Neuronal stem cell (in vitro differentiated cells): ENCODE results near the gene CHD5.
"Not testable (repeated sequence)": the region's sequence is repeated elsewhere in the genome, so short reads cannot be mapped to it uniquely, and the experiment has no call there.

Experiments used
- DNase-seq: peaks from one replicate; pipeline ENCODE4 v3.0.0-alpha.2; 2013; ENCODE audit warnings: low spot score
- H2AFZ ChIP-seq: one replicate; pipeline ENCODE4 v1.6.1; 2013; ENCODE audit warnings: mild to moderate bottlenecking, low read length, inconsistent platforms
- H2AK5ac ChIP-seq: 2 replicates; pipeline ENCODE4 v1.6.1; 2013; ENCODE audit warnings: low read depth, mild to moderate bottlenecking, inconsistent platforms, low read length, moderate library complexity, mixed read lengths
- H2BK120ac ChIP-seq: 2 replicates; pipeline ENCODE4 v1.6.1; 2013; ENCODE audit warnings: low read depth, mild to moderate bottlenecking, inconsistent platforms, low read length, moderate library complexity, mixed read lengths
- H2BK12ac ChIP-seq: one replicate; pipeline ENCODE4 v1.6.1; 2013; ENCODE audit warnings: low read length, inconsistent platforms
- H2BK15ac ChIP-seq: 2 replicates; pipeline ENCODE4 v1.6.1; 2013; ENCODE audit warnings: mild to moderate bottlenecking, low read length, inconsistent platforms, mixed read lengths
- H2BK5ac ChIP-seq: one replicate; pipeline ENCODE4 v1.6.1; 2013; ENCODE audit warnings: inconsistent platforms, mild to moderate bottlenecking, low read length, moderate library complexity
- H3K14ac ChIP-seq: one replicate; pipeline ENCODE4 v1.6.1; 2013; ENCODE audit warnings: low read length, inconsistent platforms
- H3K18ac ChIP-seq: 2 replicates; pipeline ENCODE4 v1.6.1; 2013; ENCODE audit warnings: low read length, inconsistent platforms
- H3K23ac ChIP-seq: 2 replicates; pipeline ENCODE4 v1.6.1; 2013; ENCODE audit warnings: low read depth, mild to moderate bottlenecking, mixed read lengths, low read length, inconsistent platforms; ENCODE audit not compliant: poor library complexity
- H3K27ac ChIP-seq: replicated peaks from 3 replicates; pipeline ENCODE4 v1.5.1; 2013; ENCODE audit warnings: low read length, inconsistent platforms
- H3K27me3 ChIP-seq, 3 experiments: 2 replicates each; pipeline ENCODE4 v1.6.1; 2013; ENCODE audit warnings: low read length in 3 of 3, mild to moderate bottlenecking in 2 of 3, inconsistent platforms in 1 of 3, low read depth in 1 of 3, mixed read lengths in 1 of 3, moderate library complexity in 1 of 3; ENCODE audit not compliant: control insufficient read depth in 3 of 3, insufficient read depth in 3 of 3
- H3K36me3 ChIP-seq, 2 donors: replicated peaks in 1 of 2; 2 replicates each; pipeline ENCODE4 v1.6.1; 2013; ENCODE audit warnings: low read length in 2 of 2; ENCODE audit not compliant: control insufficient read depth in 2 of 2, insufficient read depth in 2 of 2
- H3K4ac ChIP-seq: 2 replicates; pipeline ENCODE4 v1.6.1; 2013; ENCODE audit warnings: inconsistent platforms, mild to moderate bottlenecking, low read length, moderate library complexity
- H3K4me1 ChIP-seq, 2 donors: 1 replicate in 1 of 2; 2 replicates in 1 of 2; pipeline ENCODE4 v1.6.1; 2013; ENCODE audit warnings: low read length in 2 of 2, low read depth in 1 of 2; ENCODE audit not compliant: control insufficient read depth in 2 of 2, insufficient read depth in 1 of 2
- H3K4me2 ChIP-seq: one replicate; pipeline ENCODE4 v1.6.1; 2013; ENCODE audit warnings: mild to moderate bottlenecking, low read length, inconsistent platforms; ENCODE audit not compliant: insufficient read depth, poor library complexity, severe bottlenecking
- H3K4me3 ChIP-seq, 2 donors: 2 replicates each; pipeline ENCODE4 v1.5.1; 2013; ENCODE audit warnings: low read length in 2 of 2, mild to moderate bottlenecking in 2 of 2, inconsistent platforms in 1 of 2, moderate library complexity in 1 of 2
- H3K79me1 ChIP-seq: one replicate; pipeline ENCODE4 v1.6.1; 2013; ENCODE audit warnings: low read depth, mild to moderate bottlenecking, inconsistent platforms, low read length, moderate library complexity
- H3K9ac ChIP-seq: one replicate; pipeline ENCODE4 v1.6.1; 2013; ENCODE audit warnings: mild to moderate bottlenecking, low read depth, low read length, inconsistent platforms; ENCODE audit not compliant: poor library complexity
- H3K9me3 ChIP-seq, 2 donors: replicated peaks in 1 of 2; 2 replicates each; pipeline versions ENCODE3 to v1.6.1; 2013; ENCODE audit warnings: low read length in 2 of 2, mild to moderate bottlenecking in 2 of 2, inconsistent platforms in 1 of 2, low read depth in 1 of 2, mixed read lengths in 1 of 2, moderate library complexity in 1 of 2; ENCODE audit not compliant: control insufficient read depth in 2 of 2, insufficient read depth in 1 of 2
- H4K8ac ChIP-seq: one replicate; pipeline ENCODE4 v1.6.1; 2013; ENCODE audit warnings: low read depth, mild to moderate bottlenecking, inconsistent platforms, low read length, moderate library complexity
- H4K91ac ChIP-seq: one replicate; pipeline ENCODE4 v1.6.1; 2013; ENCODE audit warnings: low read length, low read depth, mild to moderate bottlenecking, inconsistent platforms; ENCODE audit not compliant: poor library complexity
- WGBS, 2 donors: extraction: QIAGEN DNeasy Blood & Tissue Kit; methylation state at CpG; one replicate each; pipeline ENCODE4 v1.1.7; 2013; ENCODE audit warnings: missing lambda C conversion rate in 2 of 2, mixed read lengths in 1 of 2; ENCODE audit not compliant: insufficient read length in 2 of 2, insufficient replicate concordance in 1 of 2; ENCODE audit errors: extremely low coverage in 2 of 2; 5-methylcytosine and 5-hydroxymethylcytosine counted together

Gene CHD5

DNA sequence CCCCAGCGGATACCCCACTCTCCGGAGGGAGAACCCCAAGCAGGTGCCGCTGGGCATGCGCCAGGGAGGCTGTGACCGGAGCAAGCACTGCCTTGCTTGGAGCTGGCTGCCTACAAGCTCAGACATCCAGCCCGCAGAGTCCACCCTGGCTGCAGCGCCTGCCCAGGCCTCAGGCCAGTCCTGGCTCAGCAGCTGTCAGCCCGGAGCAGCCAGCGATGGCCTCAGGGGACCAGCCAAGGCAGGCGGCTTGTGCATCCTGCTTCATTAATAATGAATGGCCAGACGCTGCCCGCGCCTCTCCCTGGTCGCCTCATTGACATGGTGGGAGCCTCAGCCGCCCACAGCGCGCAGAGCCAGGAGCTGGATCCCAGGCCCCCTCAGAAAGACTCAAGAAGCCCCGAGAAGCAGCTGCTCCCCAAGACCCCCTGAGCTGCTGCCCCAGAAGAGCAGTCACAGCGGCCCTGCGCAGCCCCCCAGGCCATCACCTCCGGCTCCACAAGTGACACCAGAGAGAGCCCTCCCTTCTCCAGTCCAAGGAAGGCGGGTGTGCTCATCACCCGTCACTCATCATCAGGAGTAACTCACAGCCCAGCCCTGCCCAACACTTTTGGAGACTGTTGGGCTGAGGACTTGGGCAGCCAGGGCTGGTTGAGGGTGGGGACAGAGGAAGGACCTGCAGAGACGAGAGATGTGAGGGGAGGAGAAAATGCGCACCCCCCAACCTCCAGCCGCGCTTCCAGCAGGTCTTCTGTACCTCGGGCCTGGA, 114.8 kb downstream of the CHD5 start:
- no peak overlapping the region for H2BK15ac ChIP-seq
- H3K27me3 ChIP-seq = peaks cover 0 to 47% (median 0%) of the 10 kb centered on the region in 3 experiments
- H2BK12ac ChIP-seq = no peak overlapping the region
- no peaks in the 10 kb centered on the region for H3K79me1 ChIP-seq
- no peak overlapping the region for H3K4ac ChIP-seq
- no peaks in the 10 kb centered on the region for H3K36me3 ChIP-seq
- H4K8ac ChIP-seq = no peak overlapping the region
- H2AFZ ChIP-seq = no peak overlapping the region
- H3K9ac ChIP-seq = peak overlapping the region; percentile 75
- H3K18ac ChIP-seq = no peak overlapping the region
- H3K27ac ChIP-seq = no peak overlapping the region
- WGBS, 2 donors = no CpG with 5 or more reads among the region's 28 CpGs
- DNase-seq = no peak
- H4K91ac ChIP-seq = no peak overlapping the region
- H3K4me3 ChIP-seq = no peak overlapping the region
- no peak overlapping the region for H3K14ac ChIP-seq
- peaks cover 0 to 2% of the 10 kb centered on the region in 2 donors for H3K4me1 ChIP-seq
- no peak overlapping the region for H3K4me2 ChIP-seq
- H3K9me3 ChIP-seq = no peaks in the 10 kb centered on the region
- H3K23ac ChIP-seq = peak overlapping the region; percentile 40
- no peak overlapping the region for H2BK5ac ChIP-seq
- H2BK120ac ChIP-seq = no peak overlapping the region
- no peak overlapping the region for H2AK5ac ChIP-seq

DNA sequence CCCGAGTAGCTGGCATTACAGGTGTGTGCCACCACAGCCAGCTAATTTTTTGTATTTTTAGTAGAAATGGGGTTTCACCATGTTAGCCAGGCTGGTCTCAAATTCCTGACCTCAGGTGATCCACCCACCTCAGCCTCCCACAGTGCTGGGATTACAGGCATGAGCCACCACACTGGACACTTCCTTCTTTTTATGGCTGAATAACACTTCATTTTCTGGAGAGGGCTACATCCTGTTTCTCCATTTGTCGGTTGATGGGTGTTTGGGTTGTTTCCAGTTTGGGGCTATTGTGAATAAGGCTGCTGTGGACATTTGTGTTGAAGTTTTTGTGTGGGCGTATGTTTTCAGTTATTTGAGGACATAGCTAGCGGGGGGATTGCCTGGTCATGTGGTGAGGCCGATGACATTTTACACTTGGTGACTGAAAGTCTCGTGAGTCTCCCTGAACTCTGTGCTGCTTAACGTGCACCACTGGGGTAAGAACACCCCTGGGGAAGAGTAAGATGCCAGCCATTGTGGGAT, 116.5 kb downstream of the CHD5 start:
- H3K4me1 ChIP-seq, H2BK12ac ChIP-seq, H2AK5ac ChIP-seq, H2BK15ac ChIP-seq, H2BK120ac ChIP-seq, H3K4ac ChIP-seq, H3K4me2 ChIP-seq, H4K91ac ChIP-seq, H3K9me3 ChIP-seq, H3K23ac ChIP-seq, H3K79me1 ChIP-seq, H4K8ac ChIP-seq, H3K9ac ChIP-seq, H2AFZ ChIP-seq, H3K4me3 ChIP-seq, H2BK5ac ChIP-seq, H3K27ac ChIP-seq, H3K36me3 ChIP-seq, H3K14ac ChIP-seq, DNase-seq, H3K18ac ChIP-seq: not testable (repeated sequence)
- WGBS, 2 donors = no CpG with 5 or more reads among the region's 7 CpGs
- H3K27me3 ChIP-seq = peaks cover 0 to 51% (median 0%) of the 10 kb centered on the region in 3 experiments

DNA sequence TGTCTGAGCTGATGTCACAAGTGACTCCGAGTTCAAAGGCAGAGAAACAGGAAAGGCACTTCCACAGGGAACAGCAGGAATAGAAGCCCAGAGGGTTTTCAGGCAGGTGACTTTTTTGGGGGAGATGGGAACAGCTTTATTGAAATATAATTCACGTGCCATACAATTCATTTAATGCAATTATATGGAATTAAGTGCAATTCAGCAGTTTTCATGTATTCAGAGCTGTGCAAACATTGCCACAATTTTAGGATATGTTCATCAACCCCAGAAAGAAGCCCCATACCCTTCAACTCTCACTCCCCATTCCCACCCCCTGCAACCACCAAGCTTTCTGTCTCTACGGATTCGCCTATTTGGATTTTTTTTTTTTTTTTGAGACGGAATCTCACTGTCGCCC, 117.5 kb downstream of the CHD5 start:
- no peak overlapping the region for H3K23ac ChIP-seq
- H3K4me1 ChIP-seq = peaks cover 0 to 2% of the 10 kb centered on the region in 2 donors
- H3K36me3 ChIP-seq = no peaks in the 10 kb centered on the region
- H2AFZ ChIP-seq = no peak overlapping the region
- WGBS, 2 donors = no CpG with 5 or more reads among the region's 6 CpGs
- H3K79me1 ChIP-seq = peaks cover 1% of the 10 kb centered on the region
- H2BK5ac ChIP-seq = no peak overlapping the region
- no peak overlapping the region for H2BK120ac ChIP-seq
- no peak overlapping the region for H3K4me3 ChIP-seq
- H4K8ac ChIP-seq = no peak overlapping the region
- H2BK15ac ChIP-seq = no peak overlapping the region
- H3K27ac ChIP-seq = no peak overlapping the region
- no peak for DNase-seq
- no peak overlapping the region for H3K9ac ChIP-seq
- H2BK12ac ChIP-seq = no peak overlapping the region
- H3K18ac ChIP-seq = no peak overlapping the region
- H2AK5ac ChIP-seq = no peak overlapping the region
- no peaks in the 10 kb centered on the region for H3K9me3 ChIP-seq
- no peak overlapping the region for H4K91ac ChIP-seq
- no peak overlapping the region for H3K14ac ChIP-seq
- no peak overlapping the region for H3K4me2 ChIP-seq
- H3K4ac ChIP-seq = no peak overlapping the region
- peaks cover 0 to 51% (median 0%) of the 10 kb centered on the region in 3 experiments for H3K27me3 ChIP-seq

DNA sequence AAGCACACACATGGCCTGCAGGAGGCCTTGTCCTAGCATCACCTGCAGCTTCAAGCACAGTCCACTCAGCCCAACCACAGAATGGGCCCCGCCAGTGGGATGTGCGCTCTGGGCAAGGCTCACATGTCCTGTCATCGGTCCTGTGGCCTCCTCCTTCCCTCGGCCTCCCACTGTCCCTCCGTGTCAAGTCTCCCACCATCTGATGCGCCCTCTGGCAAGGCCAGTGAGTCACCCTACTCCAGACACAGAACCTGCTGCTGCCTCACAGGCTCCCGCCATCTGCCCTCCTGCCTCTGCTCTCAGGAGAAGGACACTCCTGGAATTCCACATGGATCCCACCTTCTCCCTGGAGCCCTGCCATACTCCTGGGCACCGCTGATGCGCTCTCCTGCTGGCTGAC, 120.3 kb downstream of the CHD5 start:
- Histone ChIP-seq H3K4me1 (peaks cover 0 to 2% of the 10 kb centered on the region in 2 donors), H2BK12ac (no peak overlapping the region), H3K4me2 (no peak overlapping the region), H3K4ac (no peak overlapping the region), H2BK120ac (no peak overlapping the region), H2BK15ac (no peak overlapping the region), H2AK5ac (peak overlapping the region; percentile 20), H3K9ac (no peak overlapping the region), H3K23ac (no peak overlapping the region), H3K14ac (no peak overlapping the region), H3K18ac (no peak overlapping the region), H3K27me3 (peaks cover 0 to 38% (median 0%) of the 10 kb centered on the region in 3 experiments), H3K4me3 (no peak overlapping the region), H4K8ac (no peak overlapping the region), H2BK5ac (no peak overlapping the region), H3K79me1 (peaks cover 1% of the 10 kb centered on the region), H3K9me3 (no peaks in the 10 kb centered on the region), H2AFZ (no peak overlapping the region), H3K27ac (no peak overlapping the region), H3K36me3 (no peaks in the 10 kb centered on the region), H4K91ac (no peak overlapping the region)
- no CpG with 5 or more reads among the region's 9 CpGs for WGBS, 2 donors
- no peak for DNase-seq
